HK-2 (cell line): ENCODE data around the gene CHST15.

ENCODE experiments used
- DNase-seq: peaks from one replicate; pipeline ENCODE4 v3.0.0-alpha.2; 2018; ENCODE audit not compliant: unreplicated experiment

The CHST15 gene, protein sequence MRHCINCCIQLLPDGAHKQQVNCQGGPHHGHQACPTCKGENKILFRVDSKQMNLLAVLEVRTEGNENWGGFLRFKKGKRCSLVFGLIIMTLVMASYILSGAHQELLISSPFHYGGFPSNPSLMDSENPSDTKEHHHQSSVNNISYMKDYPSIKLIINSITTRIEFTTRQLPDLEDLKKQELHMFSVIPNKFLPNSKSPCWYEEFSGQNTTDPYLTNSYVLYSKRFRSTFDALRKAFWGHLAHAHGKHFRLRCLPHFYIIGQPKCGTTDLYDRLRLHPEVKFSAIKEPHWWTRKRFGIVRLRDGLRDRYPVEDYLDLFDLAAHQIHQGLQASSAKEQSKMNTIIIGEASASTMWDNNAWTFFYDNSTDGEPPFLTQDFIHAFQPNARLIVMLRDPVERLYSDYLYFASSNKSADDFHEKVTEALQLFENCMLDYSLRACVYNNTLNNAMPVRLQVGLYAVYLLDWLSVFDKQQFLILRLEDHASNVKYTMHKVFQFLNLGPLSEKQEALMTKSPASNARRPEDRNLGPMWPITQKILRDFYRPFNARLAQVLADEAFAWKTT

DNA sequence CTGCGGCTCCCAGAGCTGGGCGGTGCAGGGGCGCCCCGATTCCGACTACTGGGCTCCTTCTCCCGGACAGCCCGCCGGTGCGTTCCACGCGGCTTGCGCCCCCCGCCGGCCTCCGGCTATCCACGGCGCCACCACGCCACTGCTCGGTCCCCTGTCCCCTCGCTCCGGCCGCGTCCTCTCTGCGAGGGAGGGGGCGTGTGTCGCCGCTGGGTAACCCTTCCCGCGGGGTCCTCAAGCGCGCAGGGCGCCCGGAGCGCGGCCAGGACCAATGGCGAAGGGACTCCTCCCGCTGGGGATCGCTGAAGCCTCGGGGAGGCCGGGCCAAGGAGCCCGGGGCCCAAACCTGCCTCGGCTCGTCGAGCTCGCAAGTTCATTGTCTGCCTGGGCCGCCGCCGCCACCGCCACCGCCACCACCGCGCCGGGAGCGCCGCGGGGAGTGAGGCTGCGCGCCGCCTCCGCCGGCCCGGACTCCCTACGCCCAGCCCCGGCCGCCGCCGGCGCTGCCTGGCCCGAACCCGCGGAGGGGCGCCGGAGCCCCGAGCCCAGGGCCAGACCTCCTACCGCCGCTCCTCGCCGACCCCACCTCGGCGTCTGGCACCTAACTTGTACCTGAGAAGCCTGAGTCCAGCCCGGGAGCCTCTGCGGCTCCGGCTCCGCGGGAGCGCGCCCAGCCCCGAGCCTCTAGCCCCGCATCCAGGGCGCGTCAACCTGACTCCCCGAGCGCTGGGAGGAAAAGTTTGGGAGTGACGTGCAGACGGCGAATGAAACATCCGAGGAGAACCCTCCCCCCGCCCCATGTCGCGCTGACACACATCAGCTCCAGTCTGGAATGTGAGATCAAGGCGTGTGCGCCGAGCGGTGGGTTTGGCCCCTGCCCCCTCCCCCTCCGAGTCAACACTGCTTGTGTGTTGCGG is at the start of gene CHST15:
Gene CHST15 (minus strand): TSS at position 739 of the 914 bp plus-strand sequence. CDS start 47,386 bp downstream, outside the sequence.
- DNase-seq = peak; percentile 85

- no peak for DNase-seq
These were observed 49.6 kb upstream of the CHST15 start for GRCh38 chr10:124142960-124143359.

- DNase-seq = no peak
These were observed 48.8 kb upstream of the CHST15 start for GRCh38 chr10:124142006-124142739.

GRCh38 chr10:124138883-124139348 is 45.5 kb upstream of the CHST15 start:
- DNase-seq = no peak

DNA sequence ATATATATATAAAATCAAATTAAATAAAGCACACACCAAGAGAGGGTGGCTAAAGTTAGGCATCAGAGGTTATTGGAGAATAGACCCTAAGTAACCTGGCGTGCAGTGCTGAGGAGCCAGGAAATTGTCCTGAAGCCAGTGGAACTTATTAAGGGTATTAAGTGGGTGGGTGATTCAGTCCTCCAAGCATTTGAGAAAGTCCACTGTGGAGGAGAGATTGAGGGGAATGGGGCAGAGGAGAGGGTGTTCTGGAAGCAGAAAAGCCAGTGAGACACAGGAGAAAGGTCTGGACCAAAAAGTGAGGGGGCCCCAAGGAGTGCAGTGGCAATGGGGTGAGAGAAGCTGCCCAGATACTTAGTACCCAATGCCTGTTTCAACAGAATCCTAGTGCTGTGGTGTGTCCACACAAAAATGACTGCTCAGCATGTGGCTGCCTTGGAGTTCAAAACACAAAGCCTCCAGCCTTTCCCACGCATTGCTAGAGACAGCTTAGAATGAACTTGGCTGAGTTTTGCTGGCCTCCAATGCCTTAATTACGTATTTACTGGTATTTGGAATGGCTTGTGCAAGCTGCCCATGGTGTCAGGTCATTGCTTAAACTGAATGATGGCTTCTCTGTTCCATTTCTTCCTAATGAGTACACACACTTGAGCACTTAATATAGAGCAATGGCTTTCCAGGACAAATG is 44.9 kb upstream of the CHST15 start:
- DNase-seq = no peak

DNA sequence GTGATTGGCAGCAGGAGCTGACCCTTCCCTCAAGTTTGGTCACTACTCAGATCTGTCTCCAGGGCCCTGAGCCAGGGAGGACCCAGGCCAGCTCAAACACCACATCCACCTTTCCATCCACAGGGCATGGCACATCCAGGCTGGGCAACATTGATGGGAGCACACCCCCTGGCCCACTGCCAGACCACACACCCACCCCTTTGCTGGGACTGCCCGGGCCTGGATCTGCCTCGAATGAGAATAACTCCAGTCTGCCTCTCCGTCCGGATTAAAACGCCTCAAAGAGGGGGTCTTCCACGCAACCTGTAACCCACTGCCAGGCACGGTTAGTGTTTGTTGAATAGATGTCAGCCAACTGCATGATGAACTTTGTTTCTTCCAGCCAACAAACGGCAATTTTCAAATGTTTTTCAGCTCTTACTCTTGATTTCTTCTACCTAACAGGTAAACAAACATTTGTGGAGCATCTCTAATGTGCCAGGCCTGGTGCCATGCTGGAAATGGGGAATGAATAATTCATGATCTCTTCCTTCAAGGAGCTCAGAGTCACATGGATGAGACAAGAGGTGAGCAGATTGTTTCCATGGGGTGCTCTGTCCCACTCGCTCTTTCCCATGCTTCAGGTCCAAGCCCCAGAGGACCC is 41.0 kb upstream of the CHST15 start:
- no peak for DNase-seq

DNA sequence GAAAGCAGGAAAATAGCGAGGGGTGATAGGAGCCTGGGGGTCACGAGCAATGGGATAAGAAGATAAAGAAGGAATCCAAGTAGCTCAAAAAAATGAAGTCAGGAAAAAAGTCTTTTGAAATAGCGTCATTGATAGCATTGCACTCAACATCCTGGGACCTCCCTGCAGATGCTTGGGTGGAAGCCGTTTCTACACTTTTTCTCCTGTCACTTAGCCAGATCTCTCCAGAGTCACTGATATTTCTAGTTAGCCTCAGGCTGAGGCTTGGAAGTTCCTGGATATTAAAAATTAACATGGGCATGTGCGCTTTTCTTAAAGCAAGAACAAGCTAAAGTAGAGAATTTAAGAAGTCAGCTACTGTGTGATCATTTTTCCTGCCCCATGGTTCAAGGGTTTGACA is 39.5 kb upstream of the CHST15 start:
- DNase-seq = no peak

GRCh38 chr10:124132306-124132705 is 38.9 kb upstream of the CHST15 start:
- no peak for DNase-seq

- no peak for DNase-seq
These were observed 37.8 kb upstream of the CHST15 start for GRCh38 chr10:124131172-124131571.

GRCh38 chr10:124130198-124130900 is 37.0 kb upstream of the CHST15 start:
- DNase-seq = no peak

GRCh38 chr10:124129471-124129870 is 36.1 kb upstream of the CHST15 start:
- no peak for DNase-seq

GRCh38 chr10:124128811-124129145 is 35.4 kb upstream of the CHST15 start:
- DNase-seq = no peak

- no peak for DNase-seq
These were observed 34.8 kb upstream of the CHST15 start for GRCh38 chr10:124127965-124128810.

GRCh38 chr10:124127563-124127962 is 34.2 kb upstream of the CHST15 start:
- no peak for DNase-seq

DNA sequence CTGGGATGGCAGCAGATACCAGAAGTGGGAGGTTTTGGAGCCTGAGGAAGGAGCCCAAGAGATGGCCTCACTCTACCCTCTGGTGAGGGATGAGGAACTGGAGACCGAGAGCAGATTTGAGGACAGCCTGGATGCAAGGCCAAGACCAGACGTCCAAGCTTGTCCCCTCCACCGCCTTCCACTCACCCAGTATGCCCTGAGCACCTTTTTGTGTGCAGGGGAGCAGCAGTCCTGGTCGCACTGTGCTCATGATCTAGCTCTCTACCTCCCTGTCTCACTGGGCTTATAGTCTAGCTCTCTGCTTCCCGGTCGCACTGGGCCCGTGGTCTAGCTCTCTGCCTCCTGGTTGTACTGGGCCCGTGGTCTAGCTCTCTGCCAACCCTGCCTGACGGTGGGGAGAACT is 33.6 kb upstream of the CHST15 start:
- DNase-seq = no peak

- no peak for DNase-seq
These were observed 33.0 kb upstream of the CHST15 start for GRCh38 chr10:124126145-124126982.

DNA sequence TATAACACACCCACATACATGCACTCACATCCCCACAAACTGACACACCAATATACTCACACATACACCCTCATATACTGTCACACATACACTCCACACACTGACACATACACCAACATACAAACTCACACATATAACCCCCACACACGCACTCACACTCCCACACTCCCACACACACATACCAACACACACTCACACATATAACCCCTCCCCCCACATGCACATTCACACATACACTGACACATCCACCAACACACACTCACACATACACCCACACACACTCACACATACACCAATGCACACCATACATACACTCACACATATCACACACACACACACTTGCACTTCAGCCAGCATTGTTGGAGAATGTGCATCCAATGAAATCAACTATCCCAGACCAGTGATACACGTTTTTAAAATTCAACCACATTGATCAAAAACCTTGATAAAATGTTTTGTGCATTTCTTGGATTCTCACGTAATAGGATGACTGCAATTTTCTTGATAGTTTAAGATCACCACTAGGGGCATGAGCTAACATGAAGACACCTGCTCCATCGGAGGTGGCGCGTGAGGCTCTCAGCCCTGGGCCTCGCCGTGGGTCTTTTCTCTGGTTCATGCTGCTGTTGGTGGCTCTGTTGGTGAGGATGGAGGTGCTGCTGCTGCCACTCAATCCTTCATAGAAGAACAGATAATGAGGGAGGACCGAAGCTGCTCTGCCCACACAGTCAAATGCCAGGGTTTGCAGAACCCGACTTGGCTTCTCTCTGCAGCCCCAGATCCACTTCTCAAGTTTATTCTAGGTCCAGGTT is 32.1 kb upstream of the CHST15 start:
- no peak for DNase-seq
